ENCODE data around the gene TREX2. TPM values are rescaled to one million over a fixed set of nuclear protein-coding genes. Genes with fewer than 3 reads are reported as not detected.

Gene TREX2
- total and polyA plus RNA-seq, 2 of the 8 experiments (the other 6 are each of a cell fraction or from before 2014, with no cell fraction given) = 0.71 to 0.80 TPM

- H3K9me3 ChIP-seq (ENCODE audit: insufficient read depth in 2 of 2, low read depth in 1 of 2, low read length in 1 of 2) = no peaks in the 10 kb centered on the region; a peak in 1 of 4 replicates
- no peak overlapping the region for H4K8ac ChIP-seq (ENCODE audit: extremely low read depth, insufficient read depth, low read length)
- no peak overlapping the region for H3K18ac ChIP-seq (ENCODE audit: extremely low read depth, low read length)
- H3K79me1 ChIP-seq (ENCODE audit: low read depth, low read length) = no peaks in the 10 kb centered on the region
- no peak overlapping the region for H3K4me2 ChIP-seq (ENCODE audit: insufficient read depth in 1 of 2, low read depth in 2 of 2, low read length in 2 of 2)
- no peak overlapping the region for H2BK12ac ChIP-seq (ENCODE audit: low read depth, low read length)
- no peak overlapping the region for H2BK5ac ChIP-seq (ENCODE audit: low read depth, low read length)
- no peaks in the 10 kb centered on the region for H4K20me1 ChIP-seq (replicated peaks in 1 of 2; ENCODE audit: control insufficient read depth in 1 of 2, insufficient read depth in 2 of 2, low read length in 2 of 2)
- ChIA-PET CTCF (ENCODE audit: partially characterized antibody) (interaction anchor here (0.7 to 1.6 kb wide), 2 partner anchors 444 to 456 kb away, joined by 3 read pairs; no protein-coding TSS in a partner anchor), POLR2A (ENCODE audit: partially characterized antibody) (no interaction called here)
- no peak overlapping the region for H2BK20ac ChIP-seq (ENCODE audit: low read length)
- H3K4ac ChIP-seq (replicated peaks; ENCODE audit: insufficient read length, low read depth, low read length) = no peak overlapping the region
- H2BK15ac ChIP-seq (ENCODE audit: low read length) = no peak overlapping the region
- H3K4me1 ChIP-seq (replicated peaks in 1 of 4; ENCODE audit: control insufficient read depth in 3 of 4, insufficient read depth in 4 of 4, low read length in 3 of 4) = no peaks in the 10 kb centered on the region
- no peak overlapping the region for H4K5ac ChIP-seq (ENCODE audit: insufficient read length, low read depth, low read length)
- H3K36me3 ChIP-seq (ENCODE audit: control insufficient read depth in 2 of 4, insufficient read depth in 4 of 4, low read length in 3 of 4) = no peaks in the 10 kb centered on the region
- H3K27me3 ChIP-seq (replicated peaks in 1 of 4; ENCODE audit: control insufficient read depth in 3 of 4, extremely low read depth in 1 of 4, insufficient read depth in 3 of 4, low read length in 3 of 4) = no peaks in the 10 kb centered on the region
- H3K27ac ChIP-seq (ENCODE audit: low read depth, low read length) = no peak overlapping the region
- no peak overlapping the region for H3K9ac ChIP-seq (replicated peaks in 1 of 4; ENCODE audit: extremely low read depth in 1 of 4, low read depth in 3 of 4, low read length in 3 of 4)
- H4K91ac ChIP-seq (replicated peaks; ENCODE audit: insufficient read length, low read length) = no peak overlapping the region
- no peak overlapping the region for H3K14ac ChIP-seq (ENCODE audit: insufficient read length)
- no peaks in the 10 kb centered on the region for H3K23me2 ChIP-seq (ENCODE audit: low read depth, low read length)
- H3K23ac ChIP-seq (ENCODE audit: insufficient read length) = no peak overlapping the region
- H3K4me3 ChIP-seq (ENCODE audit: extremely low read depth in 1 of 4, insufficient read depth in 2 of 4, low read depth in 3 of 4, low read length in 4 of 4) = no peak overlapping the region
- H3K79me2 ChIP-seq (ENCODE audit: control insufficient read depth in 1 of 2, insufficient read depth in 2 of 2, low read length in 2 of 2) = no peaks in the 10 kb centered on the region
- no peak overlapping the region for H3K56ac ChIP-seq (replicated peaks; ENCODE audit: insufficient read length, low read depth, low read length)
- H2BK120ac ChIP-seq (replicated peaks; ENCODE audit: low read depth, low read length) = no peak overlapping the region
- no peak for FAIRE-seq
- H2AFZ ChIP-seq (ENCODE audit: low read length) = no peak overlapping the region
- no peak overlapping the region for H2AK5ac ChIP-seq (ENCODE audit: low read depth, low read length)
- no peak for DNase-seq (ENCODE audit: low read depth in 1 of 2, low spot score in 2 of 2)
- WGBS, 2 experiments (ENCODE audit: extremely low coverage in 1 of 2, insufficient coverage in 1 of 2, insufficient read length in 1 of 2, insufficient replicate concordance in 2 of 2, low coverage in 1 of 2, low lambda C conversion rate in 2 of 2, missing lambda C conversion rate in 1 of 2) = 92% methylated on average over 2 of the region's 27 CpGs; no CpG with 5 or more reads in 1 of the 2 experiments
- TF ChIP-seq CTBP2 (IDR thresholded peaks at IDR 0.05; ENCODE audit: borderline replicate concordance, insufficient read depth, insufficient read length, low read length) = no peak
- no peak for TF ChIP-seq SRF (IDR thresholded peaks at IDR 0.05; ENCODE audit: low read depth, low read length)
- TF ChIP-seq ZNF274 (IDR thresholded peaks at IDR 0.05; ENCODE audit: borderline replicate concordance, extremely low read depth, low read length) = no peak
Measured at GRCh38 chrX:153397256-153397960, 48.4 kb downstream of the TREX2 start.

All from H1 (cell line).